Stimulated activated CD4-positive, alpha-beta T cell treated with anti-CD3 and anti-CD28 coated beads, Interleukin-15, amount 100 ng/mL, for 24 hours (primary cell): ENCODE measurements around the gene ERBB4.

Source experiments
- DNase-seq: peaks from one replicate; pipeline ENCODE4 v3.0.0-alpha.2; 2020

ERBB4 gene

DNA sequence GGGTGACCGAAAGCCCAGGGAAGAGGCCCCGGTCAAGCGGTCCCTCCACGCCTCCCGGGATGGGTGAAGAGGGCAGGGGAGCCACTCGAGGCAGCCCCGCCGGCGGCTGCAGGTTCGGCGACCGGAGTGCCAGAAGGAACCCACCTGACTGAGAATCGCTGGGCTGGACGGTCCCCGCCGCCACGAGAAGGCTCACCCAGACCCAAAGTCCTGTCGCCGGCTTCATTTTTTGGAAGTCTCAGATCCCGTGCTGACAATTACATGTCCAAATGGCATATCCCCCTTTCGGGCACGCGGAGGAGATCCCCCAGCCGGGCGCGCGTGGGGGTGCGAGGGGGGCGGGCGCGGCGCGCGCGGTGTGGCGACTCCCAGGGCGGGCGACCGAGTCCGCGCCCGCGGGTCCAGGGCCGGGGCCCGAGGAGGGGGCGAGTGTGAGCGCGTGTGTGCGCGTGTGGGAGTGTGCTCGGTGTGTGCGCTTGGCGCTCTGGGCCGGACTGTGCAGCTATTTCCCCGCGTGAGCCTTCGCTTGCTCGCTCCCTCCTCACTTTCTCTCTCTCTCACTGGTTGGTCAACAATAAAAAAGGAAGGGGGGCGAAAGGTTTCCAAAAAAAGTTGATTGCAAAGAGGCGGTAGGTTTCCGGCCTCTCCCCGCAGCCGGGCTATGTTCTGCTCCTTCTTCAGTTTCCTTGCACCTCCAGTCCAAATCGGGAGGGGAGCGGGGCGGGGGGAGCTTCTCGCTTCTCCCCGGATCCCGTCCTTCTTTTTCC is at the start of gene ERBB4:
Gene ERBB4, minus strand, starts transcription at position 498 of the 767 bp plus-strand sequence. Its CDS starts 272 bp downstream, at position 226.
- no peak for DNase-seq

DNA sequence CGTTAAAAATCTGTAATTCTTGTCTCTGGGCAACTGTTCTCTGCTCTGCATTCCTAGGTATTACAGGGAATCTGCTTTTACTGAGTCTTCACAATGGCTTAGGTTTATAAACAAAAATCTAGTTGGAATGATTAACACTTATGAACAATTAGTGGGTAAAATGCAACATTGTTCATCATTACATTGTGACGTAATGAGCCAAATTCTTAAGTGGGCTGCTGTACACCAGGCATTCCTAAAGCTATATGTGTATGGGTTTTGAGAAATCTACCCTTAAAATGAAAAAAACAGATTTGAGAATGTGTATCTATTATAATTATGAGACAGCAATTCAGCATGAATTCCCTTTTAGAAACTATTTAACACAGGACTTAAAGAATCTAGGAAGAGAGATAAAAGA is 41.5 kb upstream of the ERBB4 start:
- DNase-seq: no peak

DNA sequence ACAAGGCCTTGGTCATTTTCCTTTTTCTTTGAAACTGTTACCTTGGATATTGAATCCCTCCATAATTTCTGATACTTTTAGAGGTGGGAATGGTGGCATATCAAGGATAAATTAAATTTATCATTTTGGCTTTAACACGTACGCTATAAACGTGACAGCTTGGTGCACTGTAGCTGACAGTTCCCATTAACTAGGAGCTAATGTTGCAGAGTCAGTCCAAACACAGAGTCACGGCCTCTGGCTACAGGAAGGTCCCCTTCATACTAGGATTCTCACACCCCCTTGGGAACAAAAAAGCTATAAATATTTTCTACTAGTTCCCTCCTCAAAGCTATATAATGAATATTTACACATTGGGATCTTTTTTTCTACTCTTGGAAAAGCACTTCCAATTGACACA is 17.7 kb upstream of the ERBB4 start:
- no peak for DNase-seq

DNA sequence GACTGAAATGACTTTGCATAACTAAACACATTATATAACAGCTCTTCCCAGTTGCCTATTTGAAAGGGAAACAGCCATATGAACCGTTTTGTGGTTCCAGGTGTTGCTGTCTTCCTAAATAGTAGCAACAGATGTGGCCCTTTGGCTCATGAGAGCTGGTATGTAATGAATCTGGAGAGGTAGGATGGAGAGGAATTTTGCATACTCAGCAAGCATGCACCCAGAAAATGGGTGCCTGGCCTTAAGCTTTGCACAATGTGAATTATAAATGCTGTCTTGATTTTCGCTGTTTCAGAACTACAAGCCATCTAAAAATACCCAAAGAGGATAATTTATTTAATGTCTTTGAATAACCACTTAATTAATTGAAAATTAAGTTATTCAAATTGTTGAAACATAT is 15.6 kb upstream of the ERBB4 start:
- no peak for DNase-seq

DNA sequence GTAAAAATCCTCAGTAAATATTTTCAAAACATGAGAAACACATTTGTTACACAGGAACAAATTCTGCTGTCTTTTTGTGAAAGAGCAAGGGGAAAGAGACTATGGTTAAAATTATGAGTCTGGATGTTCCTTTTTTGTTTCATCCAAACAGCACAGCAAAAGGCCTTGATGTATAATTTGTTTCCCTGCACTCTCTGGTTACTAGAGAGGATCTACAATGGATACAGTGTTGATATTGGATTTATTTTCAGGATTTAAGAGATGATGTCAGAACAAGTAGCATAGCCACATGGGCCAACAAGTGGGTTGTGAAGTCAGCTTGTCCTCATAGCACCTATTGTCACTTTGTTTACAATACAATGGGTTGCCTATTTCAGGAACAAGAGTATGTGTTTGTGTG is 11.3 kb upstream of the ERBB4 start:
- no peak for DNase-seq

DNA sequence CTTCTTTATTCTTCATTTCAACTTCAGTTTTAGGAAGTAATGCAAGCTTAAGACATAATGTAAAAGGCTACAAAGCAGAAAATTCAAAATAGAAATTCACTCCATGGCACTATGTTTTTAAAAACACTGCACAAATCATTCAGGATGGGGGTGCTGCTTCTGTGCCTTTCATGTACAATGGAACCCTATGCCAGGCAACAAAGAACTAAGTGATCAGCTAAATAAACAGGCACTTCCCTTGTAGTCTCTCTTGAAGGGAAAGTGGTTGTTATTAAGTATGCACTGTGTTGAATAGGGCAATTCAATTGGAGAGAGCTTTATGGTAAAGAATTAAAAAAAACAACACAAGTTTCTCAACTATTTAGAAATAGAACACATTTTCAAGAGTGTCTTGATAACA is 10.9 kb upstream of the ERBB4 start:
- DNase-seq: no peak

DNA sequence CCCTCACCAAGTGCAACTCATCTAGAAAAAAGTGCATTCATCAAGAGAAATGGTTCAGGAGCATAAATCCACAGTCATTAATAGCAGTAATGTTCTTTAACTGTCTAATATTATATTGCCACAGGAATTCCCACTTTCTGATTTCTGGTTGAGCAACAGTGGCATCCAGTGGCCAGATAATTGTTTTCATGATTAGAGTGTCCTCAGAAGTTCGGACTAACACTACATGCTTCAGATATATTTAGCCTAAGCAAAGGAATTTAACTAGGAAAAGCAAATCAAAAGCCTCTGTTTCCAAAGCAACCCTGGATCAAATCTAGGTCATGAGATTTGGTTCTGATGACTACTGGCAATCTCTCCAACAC is 9.8 kb upstream of the ERBB4 start:
- no peak for DNase-seq

DNA sequence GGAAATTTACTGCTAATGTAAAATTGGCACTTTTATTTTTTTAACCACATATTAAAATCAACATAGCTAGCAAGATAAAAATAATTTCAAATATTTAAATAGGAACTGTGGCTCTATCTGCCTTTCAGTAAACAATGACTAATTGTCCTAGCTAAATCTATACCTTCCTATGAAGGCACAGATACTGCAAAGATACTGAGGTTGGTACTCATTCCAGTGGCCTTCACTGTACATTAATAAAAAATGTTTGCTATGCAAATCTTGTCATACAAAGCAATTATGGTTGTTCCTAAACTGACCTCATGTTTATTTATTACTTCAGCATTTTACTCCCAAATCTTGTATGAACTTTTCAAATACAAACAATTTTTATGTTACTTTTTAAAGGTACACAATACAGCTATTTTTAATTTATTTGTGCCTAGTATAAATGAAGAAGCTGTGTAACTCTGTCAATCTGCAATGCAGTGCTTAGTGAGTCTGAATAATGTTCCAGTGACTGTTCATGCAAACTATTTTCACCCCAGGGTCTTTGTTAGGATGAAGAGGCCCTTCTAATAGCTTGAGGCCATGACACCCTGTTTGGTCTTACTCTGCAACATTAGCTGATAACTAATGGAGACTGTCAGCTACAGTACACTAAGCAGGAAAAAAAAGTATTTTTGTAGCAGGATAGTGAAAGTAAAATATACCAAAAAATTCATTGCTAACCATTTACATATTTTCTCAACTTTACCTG is 9.3 kb upstream of the ERBB4 start:
- no peak for DNase-seq

DNA sequence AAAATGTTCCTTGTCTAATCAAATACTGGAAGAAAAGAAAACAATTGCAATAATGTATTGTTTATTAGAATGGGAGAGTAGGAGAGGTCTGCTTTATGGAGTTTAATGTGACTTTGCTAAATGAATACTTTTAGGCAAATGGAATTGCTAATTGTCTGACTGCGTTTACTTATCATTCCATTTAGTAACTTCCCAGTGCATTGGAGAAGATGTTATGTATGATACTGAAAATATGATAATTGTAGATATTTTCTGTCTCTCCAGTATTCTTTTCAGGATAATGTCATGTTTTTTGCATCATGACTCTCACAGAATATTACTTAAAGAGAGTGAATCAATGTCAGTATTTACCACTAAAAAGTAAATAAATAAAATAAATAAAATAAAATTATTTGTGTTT is 8.1 kb upstream of the ERBB4 start:
- DNase-seq: no peak

DNA sequence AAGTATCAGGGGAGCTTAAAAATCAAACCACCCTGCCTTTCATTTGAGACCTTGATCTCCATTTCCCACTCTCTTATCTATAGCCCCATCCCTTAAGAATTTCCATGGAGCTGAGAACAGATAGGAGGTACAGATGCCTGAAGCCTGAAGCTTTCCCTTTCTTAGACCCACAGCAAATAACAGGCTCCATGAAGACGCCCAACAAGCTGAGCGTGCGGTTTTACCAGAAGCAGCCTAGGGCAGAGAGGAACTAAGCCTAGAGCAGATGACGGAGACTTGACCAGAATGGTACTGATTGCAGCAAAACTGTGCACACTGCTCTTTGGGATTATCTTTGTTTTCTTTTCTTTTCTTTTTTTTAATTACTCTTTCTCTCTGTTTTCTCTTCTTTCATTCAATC is 1.7 kb upstream of the ERBB4 start:
- no peak for DNase-seq

DNA sequence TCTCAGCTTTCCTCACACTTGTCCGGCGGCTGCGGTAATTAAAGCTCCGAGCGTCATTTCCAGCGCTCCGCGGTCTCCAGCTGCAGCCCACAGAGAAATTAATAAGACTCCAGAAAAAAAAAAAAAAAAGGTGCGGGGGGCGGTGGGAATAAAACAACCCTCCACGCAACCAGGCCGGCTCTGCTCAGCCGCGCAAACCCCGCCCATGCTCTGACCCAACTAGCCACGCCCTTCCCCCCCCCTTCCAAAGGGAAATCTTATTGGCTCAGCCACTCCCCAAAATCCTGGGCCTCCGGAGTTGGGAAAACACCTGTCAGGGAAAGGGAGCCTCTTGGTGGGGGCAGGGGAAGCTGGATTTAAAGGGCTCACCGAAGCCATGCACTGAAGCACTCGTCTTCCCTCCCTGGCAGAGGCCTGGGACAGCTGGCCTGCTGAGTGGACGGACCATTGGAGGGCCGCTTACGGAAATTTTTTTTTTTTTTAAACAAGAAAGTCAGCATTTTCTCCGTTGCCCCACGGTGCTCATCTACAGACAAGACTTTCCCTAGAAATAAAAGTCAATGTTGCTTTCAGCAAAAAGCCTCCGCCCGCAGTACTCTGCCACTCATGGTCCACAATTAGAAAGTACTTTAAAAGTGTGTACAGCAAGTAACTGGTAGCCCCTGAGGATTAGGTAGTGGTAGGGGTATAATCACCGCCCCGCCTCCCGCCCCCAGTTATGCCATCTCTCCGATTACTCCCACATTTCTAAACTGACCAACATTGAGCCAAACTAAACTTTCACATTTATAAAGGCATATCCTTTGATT is 674 bp upstream of the ERBB4 start:
- DNase-seq: no peak

DNA sequence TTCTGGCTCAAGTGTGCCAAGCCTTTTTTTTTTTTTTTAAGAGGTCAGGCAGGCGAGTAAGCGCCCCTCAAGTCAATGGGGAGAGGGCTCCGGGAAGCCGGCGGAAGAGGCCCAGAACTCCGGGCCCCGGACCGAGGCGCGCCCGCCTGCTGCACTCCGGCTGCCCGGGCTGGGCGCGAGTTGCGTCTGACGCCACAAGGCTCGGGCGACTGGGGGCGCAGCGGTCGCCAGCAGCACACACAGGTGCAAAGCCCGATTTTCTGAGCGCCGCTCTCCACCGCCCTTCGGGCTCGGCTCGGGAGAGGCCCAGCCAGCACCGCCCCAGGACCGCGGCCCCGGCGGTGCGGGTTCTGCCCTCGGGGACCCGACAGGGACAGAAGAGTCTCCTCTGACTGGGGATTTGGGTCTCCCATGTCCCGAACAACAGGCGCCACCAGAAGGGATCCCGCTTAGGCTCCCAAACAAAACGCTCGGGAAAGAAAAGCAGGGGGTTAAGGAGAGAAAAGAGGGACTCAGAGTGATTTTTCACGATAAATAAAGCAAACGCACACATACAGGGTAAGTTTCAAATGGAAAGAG is 787 bp downstream of the ERBB4 start:
- peak; percentile 11 for DNase-seq

DNA sequence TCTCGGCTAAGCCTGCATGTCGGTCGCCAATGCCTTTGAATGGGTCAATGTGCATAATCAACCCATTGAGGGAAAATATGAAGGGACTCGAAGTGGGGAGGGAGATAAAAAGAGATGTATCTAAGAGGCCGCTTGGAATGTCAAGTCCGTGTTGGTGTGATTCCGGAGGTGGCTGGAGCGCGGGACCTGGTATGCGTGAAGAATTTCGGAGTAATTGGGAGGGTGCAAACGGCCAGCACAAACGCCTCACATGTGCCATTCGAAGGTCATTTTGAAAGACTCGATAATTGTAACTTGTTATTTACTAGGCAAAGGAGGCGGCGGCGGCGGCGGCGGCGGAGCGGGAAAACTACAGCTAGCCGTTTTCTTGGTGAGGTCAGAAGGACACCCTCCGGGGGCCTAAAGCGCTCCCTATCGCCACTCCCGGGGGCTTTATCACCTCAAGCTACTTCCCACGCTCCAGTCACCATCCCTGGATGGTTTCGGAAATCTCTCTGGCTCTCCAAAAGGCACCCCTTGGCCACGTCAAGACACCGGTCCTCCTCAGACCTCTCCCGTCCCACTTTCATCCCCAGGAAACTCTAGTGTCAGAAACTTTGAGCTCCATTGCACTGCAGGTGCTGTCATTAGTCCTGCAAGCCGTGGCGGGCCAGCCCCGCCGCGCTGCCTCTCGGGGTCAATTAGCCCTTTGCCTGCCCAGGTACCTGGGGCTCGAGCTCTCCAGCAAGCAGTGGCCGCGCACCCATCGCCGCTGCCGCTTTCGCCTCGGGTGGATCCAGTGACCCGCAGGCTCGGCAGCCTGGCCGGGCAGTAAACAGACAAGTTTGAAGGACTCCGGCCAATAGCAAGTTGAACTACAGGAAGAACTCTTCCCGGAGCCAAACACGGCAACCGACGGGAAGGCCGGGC is 1.5 kb downstream of the ERBB4 start:
- no peak for DNase-seq

DNA sequence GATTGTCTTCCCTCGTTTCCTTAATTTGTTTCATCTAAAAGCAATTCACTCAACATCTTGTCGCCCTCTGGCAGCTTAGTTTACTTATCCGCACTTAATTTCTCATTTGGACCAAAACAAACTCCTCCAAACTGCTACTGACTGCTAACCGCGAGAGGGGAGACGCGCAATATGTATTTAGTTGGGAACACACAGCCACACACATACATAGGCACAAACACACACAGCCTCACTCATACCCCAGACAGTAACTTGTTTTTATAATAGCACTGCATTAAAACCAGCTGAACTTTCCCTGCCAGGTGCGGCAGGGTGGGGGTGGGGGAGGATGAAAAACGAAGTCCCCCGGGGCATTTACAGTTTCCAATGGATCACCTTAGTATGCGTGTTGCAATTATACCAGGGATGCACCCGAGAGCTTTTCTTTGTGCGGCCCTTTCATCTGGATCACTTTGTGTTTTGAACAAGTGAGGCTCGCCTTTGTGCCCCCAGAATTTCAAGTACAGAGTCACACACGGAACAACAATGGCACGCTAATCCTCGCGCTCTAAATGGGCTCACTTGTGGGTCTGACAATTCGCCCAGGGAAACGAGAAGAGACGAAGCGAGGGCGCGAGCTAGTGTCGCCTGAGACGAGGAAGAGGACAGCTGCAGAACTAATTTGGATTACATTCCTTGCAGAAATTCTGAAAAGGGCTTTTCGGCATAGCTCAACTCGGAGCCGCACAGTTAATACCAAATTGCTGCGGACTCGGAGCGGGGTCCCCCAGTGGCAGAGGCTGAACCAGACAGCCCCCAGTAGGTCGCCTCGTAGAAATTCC is 2.4 kb downstream of the ERBB4 start:
- DNase-seq: no peak

DNA sequence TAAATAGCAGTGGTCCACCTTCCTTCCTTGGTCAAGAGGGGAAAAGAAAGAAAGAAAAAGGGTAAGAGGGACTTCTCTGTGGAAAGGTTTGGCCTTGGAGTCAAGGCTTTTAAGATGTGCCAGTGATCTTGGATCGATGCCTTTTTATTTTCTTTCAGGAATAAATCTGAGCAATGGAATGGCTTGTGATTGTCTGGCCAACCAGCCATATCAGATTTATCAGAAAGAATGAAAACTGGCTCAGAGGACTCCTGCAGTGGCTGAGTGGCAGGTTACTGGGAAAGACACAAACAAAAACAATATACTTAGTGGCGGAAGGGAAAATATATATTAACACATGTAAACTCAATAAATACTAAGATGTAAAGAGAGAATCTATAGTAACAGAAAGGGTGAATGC is 4.3 kb downstream of the ERBB4 start:
- no peak for DNase-seq

DNA sequence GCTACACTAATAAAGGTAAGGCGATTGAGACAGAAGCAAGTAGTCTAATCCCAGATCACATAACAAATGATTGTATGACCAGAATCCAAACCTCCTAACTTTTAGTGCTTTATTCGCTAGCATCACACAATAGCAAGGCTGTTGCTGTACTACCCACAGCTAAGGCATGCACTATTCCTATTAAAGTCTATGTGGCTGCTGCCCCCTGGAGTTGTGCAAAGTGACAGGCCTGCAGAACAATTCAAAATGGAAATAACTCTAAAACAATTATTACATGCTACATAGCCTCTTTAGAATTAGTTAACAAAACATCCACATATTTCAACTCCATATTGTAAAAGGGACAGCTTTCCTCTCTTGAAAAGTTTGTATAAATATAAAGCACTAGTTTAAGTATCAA is 6.0 kb downstream of the ERBB4 start:
- DNase-seq: no peak

DNA sequence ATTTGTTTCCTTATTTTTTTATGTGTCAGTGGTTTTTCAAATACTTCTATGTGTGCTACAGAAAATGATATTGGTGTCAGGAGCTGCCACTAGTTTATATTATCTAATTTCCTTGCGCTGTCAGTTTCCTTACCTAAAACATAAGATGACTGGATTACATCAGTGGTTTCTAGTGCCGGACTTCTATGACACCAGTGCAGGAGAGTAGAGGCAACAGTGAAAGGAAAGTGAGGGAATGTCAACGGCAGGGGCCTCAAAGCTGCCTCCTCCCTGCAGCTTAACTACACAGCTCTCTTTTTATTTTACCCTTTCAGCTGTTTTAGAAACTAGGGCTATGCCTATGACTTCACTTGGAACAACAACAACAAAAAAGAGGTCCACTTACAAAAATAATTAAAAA is 6.5 kb downstream of the ERBB4 start:
- no peak for DNase-seq

DNA sequence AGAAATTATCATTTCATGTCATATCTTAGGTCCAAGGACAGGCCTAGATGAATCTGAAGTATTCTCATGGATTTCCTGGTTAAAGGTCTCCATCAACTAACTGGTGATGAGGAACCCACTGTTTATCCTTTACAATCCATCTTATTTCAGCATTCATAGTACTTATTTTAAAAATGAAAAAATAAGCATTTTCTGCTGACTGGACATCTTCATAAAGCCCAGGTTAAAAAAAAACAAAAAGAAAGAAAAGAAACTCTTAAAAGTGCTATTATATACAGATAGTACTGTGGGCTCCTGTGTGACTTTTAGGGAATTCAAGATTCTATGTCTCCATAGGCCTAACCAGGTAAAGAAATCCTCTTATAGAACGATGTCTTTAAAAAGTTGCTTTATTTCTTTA is 7.1 kb downstream of the ERBB4 start:
- no peak for DNase-seq

DNA sequence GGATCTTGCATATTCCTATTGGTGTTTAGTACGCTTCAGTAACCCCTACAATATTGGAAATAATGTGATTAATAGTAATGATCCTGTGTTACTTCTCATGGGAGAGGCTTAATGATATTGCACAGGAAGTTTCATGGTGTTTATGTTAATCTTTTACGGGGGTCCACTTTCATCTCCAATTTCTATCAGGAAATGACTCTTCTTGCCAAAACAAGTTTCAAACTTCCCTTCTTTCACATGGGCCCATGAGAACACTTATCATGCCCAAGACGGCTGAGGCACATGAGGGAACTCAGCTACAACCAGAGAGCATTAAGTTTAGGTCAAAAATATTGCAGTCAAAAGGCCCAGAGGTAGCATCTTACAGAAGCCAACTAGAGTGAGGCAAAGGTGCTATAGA is 7.6 kb downstream of the ERBB4 start:
- DNase-seq: no peak

DNA sequence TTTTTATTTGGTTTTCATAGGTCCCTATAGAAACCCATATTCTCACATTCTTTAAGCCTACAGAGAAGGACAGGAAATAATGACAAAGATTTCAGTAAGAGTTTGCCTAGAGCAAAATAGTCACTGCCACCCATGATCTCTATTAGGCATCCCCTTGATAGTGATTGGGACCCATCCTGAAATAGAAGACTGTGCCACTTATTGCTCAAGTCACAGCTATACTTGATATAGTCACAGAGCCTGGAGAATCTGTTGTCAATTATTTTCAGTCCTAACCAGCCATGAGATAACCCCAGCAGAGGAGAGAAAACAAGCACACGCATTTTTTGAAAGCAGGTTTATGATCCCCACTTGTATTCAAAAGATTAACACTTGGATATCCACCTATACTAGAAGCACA is 8.2 kb downstream of the ERBB4 start:
- DNase-seq: no peak

DNA sequence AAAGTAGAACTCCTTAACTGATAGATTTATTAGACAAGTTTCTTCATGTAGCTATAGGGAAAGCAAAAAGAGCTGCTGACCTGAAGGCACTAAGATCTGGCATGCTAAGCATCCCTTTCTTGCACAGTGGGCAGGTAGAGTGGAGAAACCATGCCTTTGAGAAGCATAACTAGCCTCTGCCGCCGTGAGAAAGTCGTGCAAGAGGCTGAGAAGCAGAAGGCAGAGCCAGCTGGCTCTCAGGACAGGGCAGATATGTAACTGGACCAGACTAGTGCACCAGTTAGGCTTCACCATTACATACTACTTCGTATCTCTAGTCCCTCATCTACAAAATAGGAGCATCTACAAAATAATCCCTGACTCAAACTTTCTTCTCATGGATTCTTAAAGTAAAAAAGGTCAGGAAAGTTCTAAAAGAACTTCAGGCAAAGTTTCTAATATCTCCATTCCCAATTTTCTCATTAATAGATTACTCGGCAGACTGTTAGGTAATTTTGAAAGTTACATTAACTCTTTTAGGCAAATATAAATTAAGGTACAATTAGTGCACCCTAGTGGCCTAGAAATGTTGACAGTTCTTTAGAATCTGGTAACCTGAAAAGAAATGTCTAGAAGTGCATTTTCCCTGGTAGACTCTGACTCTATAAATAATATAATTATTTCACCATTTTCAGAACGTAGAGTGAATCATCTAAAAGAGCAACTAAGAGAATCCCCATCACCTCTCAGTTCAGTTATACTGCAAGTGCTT is 10.3 kb downstream of the ERBB4 start:
- no peak for DNase-seq
